SK-N-SH (cell line): ENCODE measurements around the gene ATP2B3.
A peak's percentile ranks its signal among the peaks of the same experiment; 100 is the strongest.

Experiments used
- CHD2 ChIP-seq: fragments of 150-350 bp; IDR thresholded peaks from 2 replicates; pipeline ENCODE4 v1.6.1; 2018; ENCODE audit warnings: low read length; ENCODE audit not compliant: partially characterized antibody
- EP300 ChIP-seq, 2 experiments: IDR thresholded peaks; 2 replicates each; pipeline versions ENCODE4 v1.4.0 to v1.6.1; 2012; ENCODE audit warnings: borderline replicate concordance in 1 of 2, low read depth in 1 of 2, low read length in 1 of 2
- EZH2phosphoT487 ChIP-seq: fragments of 200-600 bp; sonication (generic); IDR thresholded peaks from 2 replicates; pipeline ENCODE4 v1.6.1; 2017; ENCODE audit warnings: low read depth, mixed run types, mild to moderate bottlenecking, antibody characterized with exemption, moderate library complexity, borderline replicate concordance
- FOXM1 ChIP-seq: IDR thresholded peaks from 2 replicates; pipeline ENCODE4 v1.4.0; 2012; ENCODE audit warnings: low read depth, mild to moderate bottlenecking
- MAX ChIP-seq: IDR thresholded peaks from 2 replicates; pipeline ENCODE4 v1.4.0; 2012; ENCODE audit warnings: low read depth
- POLR2AphosphoS5 ChIP-seq: IDR thresholded peaks from 2 replicates; pipeline ENCODE4 v1.6.1; 2012; ENCODE audit warnings: low read depth, low read length
- RCOR1 ChIP-seq: fragments of 150-350 bp; IDR thresholded peaks from 2 replicates; pipeline ENCODE4 v1.6.1; 2017; ENCODE audit warnings: antibody characterized with exemption, low read length
- RFX5 ChIP-seq: IDR thresholded peaks from 2 replicates; pipeline ENCODE4 v1.6.1; 2012; ENCODE audit warnings: mild to moderate bottlenecking, improper control_type of control experiment, low read length
- TEAD4 ChIP-seq: IDR thresholded peaks from 2 replicates; pipeline ENCODE4 v1.4.0; 2012; ENCODE audit warnings: mild to moderate bottlenecking, borderline replicate concordance; ENCODE audit not compliant: insufficient read depth
- USF2 ChIP-seq: fragments of 150-350 bp; IDR thresholded peaks from 2 replicates; pipeline ENCODE4 v1.6.1; 2017; ENCODE audit warnings: antibody characterized with exemption, low read length, low read depth, borderline replicate concordance
- YY1 ChIP-seq: IDR thresholded peaks from 2 replicates; pipeline ENCODE4 v1.4.0; 2012; ENCODE audit warnings: low read depth, mild to moderate bottlenecking
- TF ChIP-seq, protein P1 (sequence below): fragments of 200-600 bp; sonication (generic); IDR thresholded peaks from 2 replicates; pipeline ENCODE4 v1.6.1; 2017; ENCODE audit warnings: antibody characterized with exemption, mild to moderate bottlenecking, moderate library complexity
- TF ChIP-seq, protein P2 (sequence below): fragments of 150-350 bp; IDR thresholded peaks from 2 replicates; pipeline ENCODE4 v1.6.1; 2016; ENCODE audit warnings: mild to moderate bottlenecking, low read depth, low read length

- TF ChIP-seq EZH2phosphoT487 (no peak), EP300 (IDR thresholded peaks at IDR 0.05; ENCODE audit: borderline replicate concordance in 1 of 2, low read depth in 1 of 2, low read length in 1 of 2) (no peak), RCOR1 (0 out of 2 replicates have a peak, but pooled peaks have one; percentile 43), POLR2AphosphoS5 (no peak), FOXM1 (no peak), TEAD4 (no peak), CHD2 (peak; percentile 35), USF2 (no peak), RFX5 (no peak), MAX (no peak), YY1 (no peak)
- TF ChIP-seq, protein P1, sequence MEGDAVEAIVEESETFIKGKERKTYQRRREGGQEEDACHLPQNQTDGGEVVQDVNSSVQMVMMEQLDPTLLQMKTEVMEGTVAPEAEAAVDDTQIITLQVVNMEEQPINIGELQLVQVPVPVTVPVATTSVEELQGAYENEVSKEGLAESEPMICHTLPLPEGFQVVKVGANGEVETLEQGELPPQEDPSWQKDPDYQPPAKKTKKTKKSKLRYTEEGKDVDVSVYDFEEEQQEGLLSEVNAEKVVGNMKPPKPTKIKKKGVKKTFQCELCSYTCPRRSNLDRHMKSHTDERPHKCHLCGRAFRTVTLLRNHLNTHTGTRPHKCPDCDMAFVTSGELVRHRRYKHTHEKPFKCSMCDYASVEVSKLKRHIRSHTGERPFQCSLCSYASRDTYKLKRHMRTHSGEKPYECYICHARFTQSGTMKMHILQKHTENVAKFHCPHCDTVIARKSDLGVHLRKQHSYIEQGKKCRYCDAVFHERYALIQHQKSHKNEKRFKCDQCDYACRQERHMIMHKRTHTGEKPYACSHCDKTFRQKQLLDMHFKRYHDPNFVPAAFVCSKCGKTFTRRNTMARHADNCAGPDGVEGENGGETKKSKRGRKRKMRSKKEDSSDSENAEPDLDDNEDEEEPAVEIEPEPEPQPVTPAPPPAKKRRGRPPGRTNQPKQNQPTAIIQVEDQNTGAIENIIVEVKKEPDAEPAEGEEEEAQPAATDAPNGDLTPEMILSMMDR = peak; percentile 91
- TF ChIP-seq, protein P2, sequence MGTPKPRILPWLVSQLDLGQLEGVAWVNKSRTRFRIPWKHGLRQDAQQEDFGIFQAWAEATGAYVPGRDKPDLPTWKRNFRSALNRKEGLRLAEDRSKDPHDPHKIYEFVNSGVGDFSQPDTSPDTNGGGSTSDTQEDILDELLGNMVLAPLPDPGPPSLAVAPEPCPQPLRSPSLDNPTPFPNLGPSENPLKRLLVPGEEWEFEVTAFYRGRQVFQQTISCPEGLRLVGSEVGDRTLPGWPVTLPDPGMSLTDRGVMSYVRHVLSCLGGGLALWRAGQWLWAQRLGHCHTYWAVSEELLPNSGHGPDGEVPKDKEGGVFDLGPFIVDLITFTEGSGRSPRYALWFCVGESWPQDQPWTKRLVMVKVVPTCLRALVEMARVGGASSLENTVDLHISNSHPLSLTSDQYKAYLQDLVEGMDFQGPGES = no peak
Measured at GRCh38 chrX:153539171-153539978, 21.9 kb downstream of the ATP2B3 start.
